ENCODE measurements around the gene MEX3D.

DNA sequence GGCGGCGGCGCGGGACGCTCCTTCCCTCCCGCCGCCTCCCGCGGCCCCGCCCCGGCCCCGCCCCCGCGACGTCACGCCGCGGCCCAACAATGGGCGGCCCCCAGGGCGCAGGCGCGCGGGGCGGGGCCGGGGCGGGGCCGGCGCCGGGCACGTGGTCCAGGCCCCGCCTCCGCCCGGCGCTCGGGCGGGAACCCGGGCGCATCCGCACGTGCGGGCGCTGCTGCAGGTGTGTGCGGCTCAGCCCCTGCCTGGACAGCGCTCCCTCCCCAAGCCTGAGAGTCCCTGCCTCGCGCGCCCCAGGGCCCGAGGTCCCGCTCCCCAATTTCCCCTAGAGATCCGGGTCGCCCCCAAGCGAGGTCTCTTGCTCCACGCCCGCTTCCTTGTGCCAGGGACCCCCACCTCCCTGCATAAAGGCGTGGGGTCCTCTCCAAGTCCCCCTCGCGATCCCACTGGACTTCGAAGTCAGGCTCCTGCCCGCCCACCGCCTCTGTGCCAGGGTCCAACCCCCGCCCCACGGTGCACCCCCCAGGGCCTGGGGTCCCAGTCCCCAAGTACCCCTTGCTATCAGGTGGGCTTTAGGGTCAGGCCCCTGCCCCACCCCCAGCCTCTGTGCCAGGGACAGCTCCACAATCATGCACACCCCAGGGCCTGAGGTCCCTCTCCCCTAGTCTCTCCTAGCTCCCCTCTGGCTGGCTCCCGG is at the start of gene MEX3D:
- TF ChIP-seq, protein P1, sequence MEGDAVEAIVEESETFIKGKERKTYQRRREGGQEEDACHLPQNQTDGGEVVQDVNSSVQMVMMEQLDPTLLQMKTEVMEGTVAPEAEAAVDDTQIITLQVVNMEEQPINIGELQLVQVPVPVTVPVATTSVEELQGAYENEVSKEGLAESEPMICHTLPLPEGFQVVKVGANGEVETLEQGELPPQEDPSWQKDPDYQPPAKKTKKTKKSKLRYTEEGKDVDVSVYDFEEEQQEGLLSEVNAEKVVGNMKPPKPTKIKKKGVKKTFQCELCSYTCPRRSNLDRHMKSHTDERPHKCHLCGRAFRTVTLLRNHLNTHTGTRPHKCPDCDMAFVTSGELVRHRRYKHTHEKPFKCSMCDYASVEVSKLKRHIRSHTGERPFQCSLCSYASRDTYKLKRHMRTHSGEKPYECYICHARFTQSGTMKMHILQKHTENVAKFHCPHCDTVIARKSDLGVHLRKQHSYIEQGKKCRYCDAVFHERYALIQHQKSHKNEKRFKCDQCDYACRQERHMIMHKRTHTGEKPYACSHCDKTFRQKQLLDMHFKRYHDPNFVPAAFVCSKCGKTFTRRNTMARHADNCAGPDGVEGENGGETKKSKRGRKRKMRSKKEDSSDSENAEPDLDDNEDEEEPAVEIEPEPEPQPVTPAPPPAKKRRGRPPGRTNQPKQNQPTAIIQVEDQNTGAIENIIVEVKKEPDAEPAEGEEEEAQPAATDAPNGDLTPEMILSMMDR (IDR thresholded peaks at IDR 0.05): no peak
- TF ChIP-seq POLR2A (IDR thresholded peaks at IDR 0.05; ENCODE audit: low read length) (0 out of 2 replicates have a peak, but pooled peaks have one; percentile 21), BHLHE40 (IDR thresholded peaks at IDR 0.05; ENCODE audit: low read depth, low read length) (peak; percentile 82), HDAC2 (IDR thresholded peaks at IDR 0.05) (no peak), CEBPB (IDR thresholded peaks at IDR 0.05) (no peak), RAD21 (conservative IDR thresholded peaks at IDR 0.05 in 1 of 2, IDR thresholded peaks at IDR 0.05 in 1 of 2) (no peak), MYC (IDR thresholded peaks at IDR 0.05; ENCODE audit: borderline replicate concordance, low read length) (no peak), JUNB (IDR thresholded peaks at IDR 0.05) (no peak), CBX2 (IDR thresholded peaks at IDR 0.05; ENCODE audit: borderline replicate concordance, low read depth) (no peak), EP300 (IDR thresholded peaks at IDR 0.05) (no peak), EHMT2 (IDR thresholded peaks at IDR 0.05; ENCODE audit: low read depth) (no peak), RFX5 (IDR thresholded peaks at IDR 0.05) (no peak)
- TF ChIP-seq, protein P2, sequence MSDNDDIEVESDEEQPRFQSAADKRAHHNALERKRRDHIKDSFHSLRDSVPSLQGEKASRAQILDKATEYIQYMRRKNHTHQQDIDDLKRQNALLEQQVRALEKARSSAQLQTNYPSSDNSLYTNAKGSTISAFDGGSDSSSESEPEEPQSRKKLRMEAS (IDR thresholded peaks at IDR 0.05): peak; percentile 98
- TF ChIP-seq, protein P3, sequence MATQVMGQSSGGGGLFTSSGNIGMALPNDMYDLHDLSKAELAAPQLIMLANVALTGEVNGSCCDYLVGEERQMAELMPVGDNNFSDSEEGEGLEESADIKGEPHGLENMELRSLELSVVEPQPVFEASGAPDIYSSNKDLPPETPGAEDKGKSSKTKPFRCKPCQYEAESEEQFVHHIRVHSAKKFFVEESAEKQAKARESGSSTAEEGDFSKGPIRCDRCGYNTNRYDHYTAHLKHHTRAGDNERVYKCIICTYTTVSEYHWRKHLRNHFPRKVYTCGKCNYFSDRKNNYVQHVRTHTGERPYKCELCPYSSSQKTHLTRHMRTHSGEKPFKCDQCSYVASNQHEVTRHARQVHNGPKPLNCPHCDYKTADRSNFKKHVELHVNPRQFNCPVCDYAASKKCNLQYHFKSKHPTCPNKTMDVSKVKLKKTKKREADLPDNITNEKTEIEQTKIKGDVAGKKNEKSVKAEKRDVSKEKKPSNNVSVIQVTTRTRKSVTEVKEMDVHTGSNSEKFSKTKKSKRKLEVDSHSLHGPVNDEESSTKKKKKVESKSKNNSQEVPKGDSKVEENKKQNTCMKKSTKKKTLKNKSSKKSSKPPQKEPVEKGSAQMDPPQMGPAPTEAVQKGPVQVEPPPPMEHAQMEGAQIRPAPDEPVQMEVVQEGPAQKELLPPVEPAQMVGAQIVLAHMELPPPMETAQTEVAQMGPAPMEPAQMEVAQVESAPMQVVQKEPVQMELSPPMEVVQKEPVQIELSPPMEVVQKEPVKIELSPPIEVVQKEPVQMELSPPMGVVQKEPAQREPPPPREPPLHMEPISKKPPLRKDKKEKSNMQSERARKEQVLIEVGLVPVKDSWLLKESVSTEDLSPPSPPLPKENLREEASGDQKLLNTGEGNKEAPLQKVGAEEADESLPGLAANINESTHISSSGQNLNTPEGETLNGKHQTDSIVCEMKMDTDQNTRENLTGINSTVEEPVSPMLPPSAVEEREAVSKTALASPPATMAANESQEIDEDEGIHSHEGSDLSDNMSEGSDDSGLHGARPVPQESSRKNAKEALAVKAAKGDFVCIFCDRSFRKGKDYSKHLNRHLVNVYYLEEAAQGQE (IDR thresholded peaks at IDR 0.05): no peak

All from A549 (cell line).